HG02588 (cell line): ENCODE data around the gene DARS1.

Experiments
- ATAC-seq: cut with Tn5 transposase; IDR thresholded peaks from one replicate; pipeline ENCODE4 v1.9.1; 2021; ENCODE audit warnings: mild to moderate bottlenecking, moderate library complexity; ENCODE audit not compliant: unreplicated experiment

The DARS1 gene

GRCh38 chr2:136016836-136017235 is 31.4 kb upstream of the DARS1 start:
- ATAC-seq, result no peak

GRCh38 chr2:136016427-136016826 is 31.0 kb upstream of the DARS1 start:
- ATAC-seq, result no peak

GRCh38 chr2:136015699-136016098 is 30.3 kb upstream of the DARS1 start:
- ATAC-seq, result no peak

GRCh38 chr2:136014411-136014810 is 29.0 kb upstream of the DARS1 start:
- no peak for ATAC-seq

GRCh38 chr2:136013955-136014354 is 28.5 kb upstream of the DARS1 start:
- no peak for ATAC-seq

- no peak for ATAC-seq
Measured at GRCh38 chr2:136013136-136013685, 27.8 kb upstream of the DARS1 start.

GRCh38 chr2:136012315-136012714 is 26.9 kb upstream of the DARS1 start:
- no peak for ATAC-seq

GRCh38 chr2:136010126-136010525 is 24.7 kb upstream of the DARS1 start:
- no peak for ATAC-seq

GRCh38 chr2:136008205-136008865 is 22.9 kb upstream of the DARS1 start:
- no peak for ATAC-seq

- no peak for ATAC-seq
Measured at GRCh38 chr2:136006658-136007057, 21.2 kb upstream of the DARS1 start.

GRCh38 chr2:136005462-136006196 is 20.2 kb upstream of the DARS1 start:
- peak; percentile 71 for ATAC-seq

- no peak for ATAC-seq
Measured at GRCh38 chr2:136004965-136005364, 19.5 kb upstream of the DARS1 start.

GRCh38 chr2:136001131-136001530 is 15.7 kb upstream of the DARS1 start:
- ATAC-seq, result no peak

GRCh38 chr2:136000502-136000901 is 15.1 kb upstream of the DARS1 start:
- no peak for ATAC-seq

- ATAC-seq, result no peak
Measured at GRCh38 chr2:135999899-136000298, 14.5 kb upstream of the DARS1 start.

- ATAC-seq, result no peak
Measured at GRCh38 chr2:135998879-135999278, 13.5 kb upstream of the DARS1 start.

- ATAC-seq, result peak; percentile 72
Measured at GRCh38 chr2:135997380-135997779, 12.0 kb upstream of the DARS1 start.

GRCh38 chr2:135996304-135996703 is 10.9 kb upstream of the DARS1 start:
- ATAC-seq, result no peak

- ATAC-seq, result no peak
Measured at GRCh38 chr2:135994281-135994680, 8.9 kb upstream of the DARS1 start.

GRCh38 chr2:135993421-135993820 is 8.0 kb upstream of the DARS1 start:
- no peak for ATAC-seq

GRCh38 chr2:135991861-135992260 is 6.4 kb upstream of the DARS1 start:
- ATAC-seq, result no peak

- ATAC-seq, result no peak
Measured at GRCh38 chr2:135987441-135987840, 2.0 kb upstream of the DARS1 start.
